SKM-1 (cell line): Measurements from ENCODE around the gene CDH23.

Experiments
- DNase-seq: peaks from one replicate; lab custom pipeline; 2025; ENCODE audit not compliant: unreplicated experiment; lab: John Stamatoyannopoulos, UW

Gene CDH23

DNA sequence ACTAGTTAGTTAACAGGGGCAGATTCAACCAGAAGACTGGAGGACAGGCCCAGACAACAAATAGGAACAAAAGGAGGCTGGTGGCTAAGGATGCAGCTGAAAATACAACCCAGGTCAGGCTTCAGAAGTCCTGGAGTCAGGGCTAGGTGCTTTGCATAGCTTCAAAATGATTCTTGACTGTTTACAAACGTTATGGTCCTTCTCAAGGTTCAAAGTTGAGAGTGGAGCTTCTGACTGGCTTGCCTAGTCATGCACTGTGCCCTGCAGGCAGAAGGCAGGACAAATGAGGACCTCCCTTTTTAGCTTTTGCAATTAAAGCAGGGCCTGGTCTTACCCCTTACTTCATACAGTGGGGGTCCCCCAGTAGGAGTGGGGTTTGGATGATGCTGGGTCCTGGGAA is 4.4 kb upstream of the CDH23 start:
- DNase-seq: no peak

DNA sequence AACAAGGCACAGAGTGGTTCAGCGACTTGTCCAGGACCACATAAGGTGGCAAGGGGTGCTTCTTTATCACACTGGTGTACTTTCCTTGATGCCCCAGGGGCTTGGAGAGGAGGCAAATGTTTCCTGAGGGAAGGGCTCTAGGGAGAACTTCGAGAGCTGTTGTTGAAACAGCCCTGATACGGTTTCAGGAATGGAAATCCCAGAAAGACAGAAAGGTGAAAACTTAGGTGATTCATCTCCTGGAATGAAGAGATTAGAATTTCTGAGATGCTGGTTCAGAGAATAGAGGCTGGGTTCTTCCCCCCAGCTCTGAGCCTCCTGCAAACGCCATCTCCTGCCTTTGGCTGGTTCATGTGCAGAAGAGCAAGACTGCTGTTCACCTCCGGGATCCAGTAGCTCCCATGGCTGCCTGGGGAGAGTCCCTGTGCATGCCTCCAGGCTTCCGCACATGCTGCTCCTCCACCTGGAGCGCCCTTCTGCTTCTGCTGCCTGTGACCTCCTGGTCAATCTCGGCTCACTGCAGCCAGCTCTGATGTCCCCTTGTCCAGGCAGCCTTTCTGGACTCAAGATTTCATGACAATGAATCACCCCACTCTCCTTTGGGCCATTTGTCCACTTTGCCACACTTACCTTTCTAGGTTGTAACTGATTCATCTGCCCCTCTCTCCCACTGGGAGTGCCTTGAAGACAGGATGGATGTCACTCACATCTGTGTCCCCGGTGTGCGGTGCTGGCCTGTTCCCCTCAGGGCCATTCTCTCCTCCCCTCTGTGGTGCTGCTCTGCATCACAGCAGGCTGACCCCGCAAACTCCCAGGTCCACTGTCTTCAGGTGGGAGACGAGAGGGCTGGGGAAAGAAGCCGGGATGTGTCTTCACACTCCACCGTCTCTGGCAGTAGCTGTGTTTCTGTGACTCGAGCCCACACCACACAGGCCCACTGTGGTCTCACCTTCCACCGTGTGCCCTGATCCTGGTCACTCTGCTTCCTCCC is 3.6 kb upstream of the CDH23 start:
- no peak for DNase-seq

- DNase-seq: no peak
Observed at GRCh38 chr10:71393841-71394475, 2.8 kb upstream of the CDH23 start.

DNA sequence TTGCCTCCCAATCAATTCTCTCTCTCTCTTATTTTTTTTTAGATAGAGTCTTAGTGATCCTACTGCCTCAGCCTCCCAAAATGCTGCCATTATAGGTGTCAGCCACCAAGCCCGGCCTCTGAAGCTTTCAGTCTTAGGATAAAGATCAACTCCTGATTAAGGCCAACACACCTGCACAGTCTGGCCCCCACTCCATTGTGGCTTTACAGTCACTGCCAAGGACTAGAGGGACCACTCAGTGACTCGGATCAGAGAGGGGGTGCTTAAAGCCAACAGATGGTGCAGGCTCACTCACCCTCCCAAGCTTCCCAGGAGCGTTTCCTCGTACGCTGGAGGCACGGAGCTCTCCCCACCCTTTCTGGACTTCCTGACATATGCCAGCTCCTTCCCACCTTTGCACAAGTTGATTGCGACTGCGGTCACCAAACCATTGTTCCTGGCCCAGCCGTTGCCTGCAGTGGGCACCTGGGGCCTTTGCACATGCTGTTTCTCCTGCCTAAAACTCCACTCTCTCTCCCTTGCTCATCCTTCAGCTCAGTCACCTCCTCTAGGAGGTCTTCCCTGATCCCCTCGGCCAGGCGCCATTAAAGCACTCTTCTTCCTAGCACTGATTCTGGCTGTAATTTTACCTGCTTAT is 1.7 kb upstream of the CDH23 start:
- DNase-seq: no peak

- DNase-seq: no peak
Observed at GRCh38 chr10:71395621-71396020, 1.1 kb upstream of the CDH23 start.

- DNase-seq: no peak
Observed at GRCh38 chr10:71396084-71396710, 523 bp upstream of the CDH23 start.

DNA sequence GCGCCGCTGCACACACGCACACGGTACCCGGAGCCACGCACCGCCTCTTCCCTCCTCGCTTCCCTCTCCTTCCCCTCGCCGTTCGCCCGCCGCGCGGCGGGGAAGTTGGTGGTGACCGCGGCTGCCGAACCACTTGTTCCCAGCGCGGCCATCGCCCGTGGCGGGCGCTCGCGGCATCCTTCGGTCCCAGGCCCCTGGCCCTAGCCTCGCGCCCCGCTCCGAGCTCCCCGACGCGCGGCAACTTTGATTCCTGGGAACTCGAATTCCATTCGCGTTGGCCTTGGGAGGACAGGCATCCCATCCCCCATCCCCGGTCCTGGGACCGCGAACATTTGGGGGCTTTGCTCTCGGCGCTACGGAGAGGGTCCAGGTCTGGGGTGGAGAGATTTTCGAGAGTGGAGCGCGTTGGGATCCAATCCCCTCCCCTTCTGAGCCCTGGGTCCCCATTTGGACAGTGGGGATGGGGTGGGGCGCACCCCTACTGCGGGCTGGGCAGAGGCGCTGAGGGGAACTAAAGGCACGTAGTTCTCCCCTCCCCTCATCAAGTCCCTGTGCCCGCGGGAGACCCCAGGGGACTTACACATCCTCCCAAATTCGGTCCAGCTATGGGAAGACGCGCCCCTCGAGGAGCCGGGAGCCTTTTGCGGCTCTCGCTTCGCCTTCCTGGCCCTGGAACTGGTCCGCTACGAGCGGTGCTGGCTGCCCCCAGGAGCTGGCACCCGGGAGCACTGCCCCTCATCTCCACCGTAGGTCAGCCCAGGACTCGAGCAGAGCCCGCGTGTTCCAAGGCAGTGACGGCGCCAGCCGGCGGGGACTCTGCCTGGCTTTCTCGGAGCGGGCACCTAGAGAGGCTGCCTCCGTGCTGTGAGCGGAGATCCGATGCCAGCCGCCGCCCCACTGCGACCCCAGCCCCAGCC is 834 bp downstream of the CDH23 start:
- DNase-seq: no peak

- no peak for DNase-seq
Observed at GRCh38 chr10:71398976-71399375, 2.3 kb downstream of the CDH23 start.

DNA sequence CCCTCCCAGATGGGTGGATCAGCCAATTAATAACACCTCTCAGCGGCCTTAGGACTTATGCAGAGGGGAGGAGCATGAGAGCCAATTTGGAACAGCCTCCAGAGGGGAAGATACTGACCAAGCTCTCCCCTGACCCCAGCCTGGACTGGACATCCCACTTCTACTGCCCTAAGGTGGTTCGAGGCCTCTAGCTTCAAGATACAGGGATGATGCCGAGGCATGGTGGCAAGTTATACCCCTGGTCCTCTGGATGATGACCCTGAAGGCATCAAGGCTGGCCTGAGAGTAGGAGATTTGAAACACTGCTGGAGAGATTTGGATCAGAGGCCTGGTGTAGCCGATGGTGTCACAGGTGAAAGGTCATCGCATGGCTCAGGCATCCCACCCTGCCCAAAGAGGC is 3.2 kb downstream of the CDH23 start:
- no peak for DNase-seq

DNA sequence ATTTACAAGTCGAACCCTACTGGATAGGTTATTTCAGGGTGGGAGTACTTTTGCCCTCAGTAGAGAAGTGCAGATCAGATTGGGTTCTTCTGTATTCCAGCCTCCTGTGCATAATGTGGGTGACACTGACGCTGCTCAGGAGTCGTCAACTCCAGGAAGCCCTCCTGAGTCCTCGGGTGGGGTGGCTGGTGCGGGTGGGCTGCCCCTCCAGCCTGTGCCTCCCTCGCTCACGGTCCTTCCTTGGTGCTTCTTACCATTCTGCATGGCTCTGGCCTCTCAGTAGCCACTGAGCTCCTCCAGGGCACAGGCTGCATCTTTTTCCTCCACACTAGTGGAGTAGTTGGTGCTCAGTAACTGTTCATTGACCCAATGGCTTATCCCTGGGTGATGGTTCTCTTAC is 4.3 kb downstream of the CDH23 start:
- DNase-seq: no peak

GRCh38 chr10:71402005-71402404 is 5.3 kb downstream of the CDH23 start:
- DNase-seq: no peak

DNA sequence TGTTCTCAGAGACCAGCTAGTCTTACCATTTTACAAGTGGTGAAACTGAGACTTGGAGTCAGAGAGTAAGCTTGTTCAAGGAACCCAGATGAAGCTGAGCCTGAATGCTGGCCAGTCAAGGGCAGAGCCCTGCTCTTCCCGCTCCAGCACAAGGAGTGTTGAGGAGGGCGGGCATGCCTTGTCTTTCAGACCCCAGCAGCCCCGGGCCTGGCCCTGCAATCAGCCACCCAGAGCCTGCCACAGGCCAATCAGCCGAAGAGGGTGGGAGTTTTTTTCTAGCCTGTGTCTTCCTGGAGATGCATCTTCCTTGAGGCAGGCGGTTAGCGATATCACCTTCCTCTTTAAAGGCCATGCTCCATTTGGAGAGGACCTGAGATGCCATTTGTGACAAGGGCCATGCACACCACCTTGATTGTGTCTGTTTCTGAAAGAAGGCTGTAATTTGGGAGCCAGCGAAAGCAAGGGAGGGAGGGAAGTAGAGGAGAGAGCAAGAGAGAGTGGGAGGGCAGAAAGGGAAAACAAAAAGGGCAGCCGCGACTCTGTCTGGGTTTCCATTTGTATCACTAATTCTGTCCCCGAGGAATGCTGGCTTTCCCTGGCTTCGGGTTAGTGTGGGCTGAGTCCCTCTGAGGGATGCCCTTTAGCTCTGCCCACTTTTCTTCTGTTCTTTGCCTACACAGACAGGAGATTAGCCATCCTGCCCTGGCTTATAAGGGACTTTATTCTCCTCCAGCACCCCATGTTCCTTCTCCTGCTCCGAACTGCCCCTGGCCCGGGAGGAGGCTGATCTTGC is 8.0 kb downstream of the CDH23 start:
- DNase-seq: no peak

DNA sequence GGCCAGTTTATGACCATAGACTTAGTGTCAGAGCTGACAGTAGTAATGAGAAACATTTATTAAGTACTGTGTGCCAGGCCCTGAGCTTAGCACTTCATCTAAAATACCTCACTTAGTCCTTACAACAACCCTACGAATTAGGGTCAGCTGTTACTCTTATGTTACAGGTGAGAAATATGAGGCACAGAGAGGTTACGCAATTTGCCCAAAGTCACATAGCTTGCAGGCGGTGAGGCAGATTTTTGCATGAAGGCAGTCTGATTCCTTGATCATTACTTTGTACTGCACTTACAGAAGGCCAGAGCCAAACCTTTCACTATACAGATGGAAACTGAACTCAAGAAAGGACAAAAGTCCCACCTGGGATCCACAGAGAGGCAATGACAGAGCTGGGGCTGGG is 10.2 kb downstream of the CDH23 start:
- DNase-seq: no peak

GRCh38 chr10:71408436-71409225 is 11.9 kb downstream of the CDH23 start:
- no peak for DNase-seq

GRCh38 chr10:71409516-71410104 is 12.9 kb downstream of the CDH23 start:
- DNase-seq: no peak

GRCh38 chr10:71413581-71413980 is 16.9 kb downstream of the CDH23 start:
- no peak for DNase-seq

- DNase-seq: no peak
Observed at GRCh38 chr10:71414359-71414758, 17.6 kb downstream of the CDH23 start.

- no peak for DNase-seq
Observed at GRCh38 chr10:71419002-71419540, 22.4 kb downstream of the CDH23 start.
